ENCODE data around the gene WASHC2C.
"Not testable (repeated sequence)": the region's sequence is repeated elsewhere in the genome, so short reads cannot be mapped to it uniquely, and the experiment has no call there.

WASHC2C gene

DNA sequence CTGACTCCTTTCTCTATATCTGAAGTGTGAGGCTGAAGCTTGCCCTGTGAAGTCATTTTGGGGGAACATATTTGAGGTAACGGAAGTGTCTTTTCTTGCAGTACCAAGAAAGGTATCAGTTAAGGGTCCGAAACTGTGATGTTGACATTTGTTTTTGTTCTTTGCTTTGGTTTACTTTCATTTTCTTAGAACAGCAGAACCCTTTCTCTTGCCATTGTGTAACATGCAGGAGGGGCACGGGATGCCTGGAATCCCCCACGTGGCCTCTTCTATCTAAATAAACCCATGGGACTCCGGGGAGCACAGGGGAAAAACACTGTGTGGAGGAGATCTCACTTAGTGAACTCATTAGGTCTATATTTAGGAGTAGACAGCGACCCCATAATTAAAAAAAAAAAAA, 34.6 kb downstream of the WASHC2C start:
- DNase-seq (ENCODE audit: low read depth in 2 of 2) = not testable (repeated sequence)

DNA sequence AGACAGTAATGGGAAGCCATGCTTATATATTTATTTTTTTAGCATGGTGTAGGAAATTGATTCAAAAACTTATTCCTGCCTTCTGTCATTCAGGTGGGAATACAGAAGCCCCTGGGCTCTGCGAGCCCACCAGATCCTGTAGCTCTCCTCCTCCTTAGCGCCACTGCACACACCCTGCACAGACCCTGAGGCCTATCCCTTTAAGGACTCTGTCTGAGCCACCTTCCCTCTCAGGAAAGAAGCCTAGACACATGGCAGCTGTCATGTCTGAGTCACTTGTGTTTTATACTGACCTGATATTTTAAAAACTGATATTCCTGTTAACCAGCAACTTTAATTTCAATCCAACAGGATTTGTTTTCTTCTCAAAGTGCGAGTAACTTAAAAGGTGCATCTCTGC, 36.0 kb downstream of the WASHC2C start:
- not testable (repeated sequence) for DNase-seq (ENCODE audit: low read depth in 2 of 2)

DNA sequence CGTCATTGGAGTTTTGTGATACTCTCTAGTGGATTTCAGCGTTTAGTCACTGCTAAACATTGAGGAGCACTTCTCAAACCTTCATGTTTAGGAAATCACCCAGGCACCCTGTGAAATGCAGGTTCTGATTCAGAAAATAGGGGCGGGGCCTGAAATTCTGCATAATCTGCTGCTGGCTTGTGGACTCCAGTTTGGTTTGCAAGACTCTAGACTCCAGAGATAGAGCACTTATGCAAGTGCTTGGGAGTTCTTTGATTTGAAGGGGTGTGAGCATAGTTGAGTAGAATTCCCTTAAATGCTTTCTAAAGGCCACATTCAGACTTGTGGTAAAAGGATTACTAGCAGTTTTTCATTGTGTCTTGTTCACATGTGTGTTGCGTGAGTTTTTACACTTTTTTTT, 41.3 kb downstream of the WASHC2C start:
- not testable (repeated sequence) for DNase-seq (ENCODE audit: low read depth in 2 of 2)

DNA sequence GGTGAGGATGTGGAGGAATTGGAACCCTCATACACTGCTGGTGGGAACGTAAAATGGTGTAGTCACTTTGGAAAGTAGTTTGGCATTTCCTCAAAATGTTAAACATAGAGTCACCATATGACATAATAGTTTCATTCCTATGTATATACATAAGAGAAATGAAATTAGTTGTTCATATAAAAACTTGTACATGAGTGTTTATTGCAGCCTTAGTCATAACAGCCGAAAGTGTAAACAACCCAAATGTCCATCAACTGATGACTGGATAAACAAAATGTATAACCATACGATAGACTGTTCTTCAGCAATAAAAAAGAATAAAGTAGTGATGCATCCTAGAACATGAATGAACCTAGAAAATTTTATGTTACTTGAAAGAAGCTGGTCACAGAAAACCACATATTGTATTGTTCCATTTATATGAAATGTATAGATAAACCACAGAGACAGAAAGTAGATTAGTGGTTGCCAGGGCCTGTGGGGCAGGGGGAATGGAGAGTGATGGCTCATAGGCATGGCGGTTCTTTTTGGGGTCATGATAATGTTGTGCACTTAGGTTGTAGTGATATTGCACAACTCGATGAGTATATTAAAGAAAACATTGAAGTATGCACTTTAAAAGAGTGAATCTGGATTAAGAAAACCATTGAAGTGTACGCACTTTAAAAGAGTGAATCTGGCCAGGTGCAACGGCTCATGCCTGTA, 44.8 kb downstream of the WASHC2C start:
- not testable (repeated sequence) for DNase-seq (ENCODE audit: low read depth in 2 of 2)

DNA sequence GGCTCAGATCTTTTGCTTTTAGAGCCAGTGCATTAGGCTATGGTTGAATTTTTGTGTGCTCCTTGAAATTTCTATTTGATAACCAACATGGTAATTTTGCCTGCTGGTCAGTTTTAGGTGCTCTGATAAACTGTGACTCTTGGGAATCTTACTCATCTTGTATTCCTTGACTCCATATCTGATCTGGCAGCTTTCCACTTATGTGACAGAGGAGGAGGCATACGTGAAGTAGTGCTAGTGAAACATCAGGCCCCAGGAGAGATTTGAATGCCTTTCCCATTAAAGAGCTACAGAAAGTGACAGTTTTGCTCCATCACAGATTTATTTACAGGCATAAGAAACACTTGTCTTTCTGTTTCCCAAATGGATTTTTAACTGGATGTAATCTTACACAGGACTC, 59.2 kb downstream of the WASHC2C start:
- not testable (repeated sequence) for DNase-seq (ENCODE audit: low read depth in 2 of 2)

DNA sequence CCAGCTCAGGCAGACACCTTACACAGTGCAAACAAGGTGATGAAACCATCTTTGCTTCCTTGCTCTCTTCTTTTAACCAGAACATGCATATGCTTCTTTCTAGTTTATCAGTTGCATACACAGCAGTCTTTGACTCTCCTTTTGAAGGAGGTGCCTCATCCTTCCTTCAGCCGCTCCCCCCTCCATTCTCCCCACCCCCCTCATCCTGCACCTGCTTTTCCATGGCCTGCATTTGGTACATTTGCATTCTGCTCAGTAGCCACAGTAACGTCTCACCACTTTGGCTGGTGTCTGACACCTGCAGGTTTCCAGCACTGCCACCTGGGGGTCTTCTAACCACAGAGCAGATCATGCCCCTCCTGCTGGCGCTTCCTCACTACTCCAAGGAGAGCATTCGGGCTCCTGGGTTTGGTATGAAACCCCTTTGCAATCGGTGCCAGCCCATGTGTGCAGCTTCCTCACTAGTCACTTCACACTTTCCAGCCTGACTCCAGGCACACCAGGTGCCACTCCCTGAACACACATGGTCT, 60.2 kb downstream of the WASHC2C start:
- DNase-seq (ENCODE audit: low read depth in 2 of 2) = not testable (repeated sequence)

DNA sequence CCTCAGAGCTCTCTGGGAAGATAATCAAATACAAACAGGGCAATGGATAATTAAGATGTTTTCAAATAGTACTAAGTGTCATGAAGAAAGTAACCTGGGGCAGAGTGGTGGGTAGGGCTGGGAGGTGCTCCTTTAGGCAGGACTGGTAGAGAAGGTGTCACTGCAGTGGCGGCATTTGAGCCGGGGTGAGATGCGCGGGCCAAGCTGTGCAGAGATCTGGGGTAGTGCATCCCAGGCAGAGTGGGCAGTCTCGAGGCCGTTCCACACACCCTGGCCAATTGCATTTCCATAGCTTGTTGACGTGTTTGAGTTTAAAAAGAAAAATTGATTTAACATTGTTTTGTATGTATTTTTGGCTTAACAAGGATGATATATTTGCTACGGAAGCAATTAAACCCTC, 62.9 kb downstream of the WASHC2C start:
- DNase-seq (ENCODE audit: low read depth in 2 of 2) = not testable (repeated sequence)

DNA sequence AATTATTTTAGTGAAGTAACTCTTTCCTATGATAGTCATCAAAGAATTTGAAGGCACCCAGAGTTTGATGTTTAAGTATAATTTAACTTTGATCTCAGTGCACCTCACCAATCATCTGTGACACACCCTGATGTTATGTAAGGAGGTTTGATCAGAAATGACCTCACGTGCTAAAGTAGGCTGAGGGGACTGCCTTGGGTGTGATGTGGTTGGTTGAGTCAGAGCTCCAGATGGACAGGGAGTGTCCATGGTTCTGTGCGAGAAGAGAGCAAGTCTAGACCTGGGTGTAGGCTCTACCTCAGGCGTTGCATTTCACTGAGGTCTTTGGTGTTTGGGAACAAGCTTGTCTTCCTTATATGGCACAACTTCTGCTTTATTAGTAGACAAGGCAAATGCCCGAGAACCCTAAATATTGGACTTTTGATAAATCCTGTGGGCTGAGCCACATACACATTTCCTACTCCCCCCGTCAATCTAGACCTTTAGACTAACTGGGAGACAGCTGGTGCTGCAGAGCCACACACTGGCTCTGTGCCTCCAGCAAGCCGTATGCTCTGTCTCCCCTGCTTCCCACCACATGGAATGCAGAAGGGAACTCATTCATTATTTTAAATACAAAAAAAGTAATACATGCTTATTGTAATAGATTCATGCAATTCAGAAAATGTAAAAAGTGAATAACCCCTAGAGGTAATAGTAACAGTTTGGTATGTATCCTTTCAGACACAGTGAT, 63.8 kb downstream of the WASHC2C start:
- not testable (repeated sequence) for DNase-seq (ENCODE audit: low read depth in 2 of 2)

DNA sequence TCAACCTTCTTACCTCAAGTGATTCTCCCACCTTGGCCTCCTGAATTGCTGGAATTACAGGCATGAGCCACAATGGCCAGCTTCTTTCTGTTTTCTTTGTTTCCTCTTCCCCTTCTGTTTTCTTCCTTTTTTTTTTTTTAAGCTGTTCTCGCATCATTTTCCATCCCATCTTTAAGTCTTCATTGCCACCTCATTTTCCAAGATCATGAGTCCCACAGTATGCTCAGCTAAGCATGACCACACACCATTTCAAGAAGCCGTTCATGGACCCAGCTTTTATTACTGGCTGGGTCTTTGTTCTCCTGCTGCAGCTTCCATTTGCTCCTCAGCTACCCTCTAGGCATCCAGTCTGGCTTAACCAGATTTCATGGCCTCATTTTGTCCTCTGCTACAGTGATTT, 67.7 kb downstream of the WASHC2C start:
- not testable (repeated sequence) for DNase-seq (ENCODE audit: low read depth in 2 of 2)

DNA sequence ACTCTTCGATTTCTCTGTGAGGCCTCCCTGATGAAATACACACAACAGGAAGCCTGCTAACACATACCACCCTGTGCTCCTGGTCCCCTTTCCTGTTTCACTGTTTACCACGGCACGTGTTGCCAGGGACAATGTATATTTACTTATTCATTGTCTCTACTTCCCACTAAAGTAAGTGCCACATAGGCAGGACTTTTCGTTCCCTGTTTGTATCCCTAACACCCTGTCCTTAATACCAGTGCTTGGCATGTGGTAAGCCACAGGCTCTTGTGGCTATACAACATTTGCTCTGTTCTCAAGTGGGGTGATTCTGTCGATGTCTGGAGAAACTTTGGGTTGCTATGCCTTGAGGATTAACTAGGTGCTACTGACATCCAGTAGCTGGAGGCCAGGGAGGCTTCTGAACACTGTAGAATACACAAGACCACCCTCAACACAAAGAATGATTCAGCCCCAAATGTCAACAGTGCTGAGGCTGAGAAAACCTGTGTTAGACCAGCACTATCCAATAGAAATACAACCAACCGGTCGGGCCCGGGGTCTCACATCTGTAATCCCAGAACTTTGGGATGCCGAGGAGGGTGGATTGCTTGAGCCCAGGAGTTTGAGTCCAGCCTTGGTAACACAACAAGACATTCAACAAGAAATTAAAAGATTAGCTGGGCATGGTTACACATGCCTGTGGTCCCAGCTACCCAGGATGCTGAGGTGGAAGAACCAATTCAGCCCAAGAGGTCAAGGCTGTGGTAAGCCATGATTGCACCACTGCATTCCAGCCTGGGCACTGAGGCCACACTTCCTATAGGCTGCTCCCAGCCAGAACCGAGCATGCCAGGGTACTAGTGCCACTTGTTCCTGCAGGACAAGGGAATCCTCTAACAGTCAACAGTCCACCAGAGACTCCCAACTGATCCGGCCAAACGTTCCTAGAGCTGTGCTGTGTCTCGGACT, 76.3 kb downstream of the WASHC2C start:
- not testable (repeated sequence) for DNase-seq (ENCODE audit: low read depth in 2 of 2)

DNA sequence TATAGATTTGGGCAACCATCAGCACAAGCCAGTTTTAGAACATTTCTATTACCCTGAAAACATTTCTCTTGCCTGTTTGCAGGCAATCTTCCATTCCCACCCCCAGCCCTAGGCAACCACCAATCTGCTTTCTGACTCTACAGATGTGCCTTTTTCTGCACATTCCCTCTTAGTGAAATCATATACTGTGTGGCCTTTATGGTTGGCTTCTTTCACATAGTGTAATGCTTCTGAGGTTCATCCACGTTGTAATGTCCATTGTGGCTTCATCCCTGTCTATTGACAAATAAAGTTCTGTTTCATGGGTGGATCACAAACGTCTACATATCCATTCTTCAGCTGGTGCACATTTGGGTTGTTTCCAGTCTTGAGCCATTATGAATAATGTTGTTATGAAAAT, 77.9 kb downstream of the WASHC2C start:
- DNase-seq (ENCODE audit: low read depth in 2 of 2) = not testable (repeated sequence)

DNA sequence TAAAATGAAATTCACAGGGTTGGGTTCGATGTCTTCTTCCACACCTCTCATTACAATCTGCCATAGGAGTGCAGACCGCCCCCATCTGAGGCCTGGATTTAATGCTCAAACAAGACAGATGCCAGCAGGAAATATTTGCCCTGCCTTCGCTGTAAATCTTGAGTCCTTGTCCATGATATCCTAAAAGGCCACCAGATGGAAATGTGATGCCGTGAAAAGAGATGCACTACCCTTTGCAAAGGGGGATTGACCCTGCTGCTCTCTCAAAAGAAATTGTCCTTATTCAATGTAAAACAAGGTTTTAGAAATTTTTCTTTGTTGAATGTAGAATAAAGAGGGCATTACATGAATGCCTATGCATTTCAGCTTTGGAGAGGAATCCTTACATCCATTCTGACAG, 82.8 kb downstream of the WASHC2C start:
- DNase-seq (ENCODE audit: low read depth in 2 of 2) = no peak

DNA sequence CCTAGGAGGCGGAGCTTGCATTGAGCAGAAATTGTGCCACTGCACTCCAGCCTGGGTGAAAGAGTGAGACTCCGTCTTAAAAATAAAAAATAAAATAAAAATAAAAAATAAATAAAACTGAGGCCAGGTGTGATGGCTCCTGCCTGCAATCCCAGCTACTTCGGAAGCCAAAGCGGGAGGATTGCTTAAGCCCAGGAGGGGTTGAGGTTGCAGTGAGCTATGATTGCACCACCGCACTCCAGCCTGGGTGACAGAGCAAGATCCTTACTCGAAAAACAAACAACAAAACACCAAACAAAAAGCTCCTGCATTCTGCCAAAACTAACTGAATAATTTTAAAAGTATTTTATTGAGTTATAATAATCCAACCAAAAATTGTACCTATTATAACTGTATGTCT, 84.0 kb downstream of the WASHC2C start:
- DNase-seq (ENCODE audit: low read depth in 2 of 2) = no peak

DNA sequence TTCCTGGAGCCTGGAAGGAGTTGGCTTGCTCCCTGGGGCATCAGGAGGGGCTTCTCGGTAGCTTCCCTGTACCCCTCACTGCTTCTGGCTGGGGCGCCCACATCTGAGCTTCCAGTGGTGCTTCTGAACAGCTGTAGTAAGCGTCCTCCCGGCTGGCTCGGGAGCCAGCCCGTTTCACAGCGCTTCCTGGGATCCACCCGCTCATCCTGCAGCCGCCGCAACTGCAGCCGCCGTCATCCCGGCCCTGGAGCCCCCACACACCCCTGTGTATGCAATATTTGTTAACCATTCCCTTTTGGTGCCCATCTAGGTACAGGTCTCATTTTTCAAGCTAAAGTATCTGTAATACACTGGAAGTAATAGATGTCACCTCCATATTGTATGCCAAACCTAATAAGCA, 85.9 kb downstream of the WASHC2C start:
- DNase-seq (ENCODE audit: low read depth in 2 of 2) = not testable (repeated sequence)

DNA sequence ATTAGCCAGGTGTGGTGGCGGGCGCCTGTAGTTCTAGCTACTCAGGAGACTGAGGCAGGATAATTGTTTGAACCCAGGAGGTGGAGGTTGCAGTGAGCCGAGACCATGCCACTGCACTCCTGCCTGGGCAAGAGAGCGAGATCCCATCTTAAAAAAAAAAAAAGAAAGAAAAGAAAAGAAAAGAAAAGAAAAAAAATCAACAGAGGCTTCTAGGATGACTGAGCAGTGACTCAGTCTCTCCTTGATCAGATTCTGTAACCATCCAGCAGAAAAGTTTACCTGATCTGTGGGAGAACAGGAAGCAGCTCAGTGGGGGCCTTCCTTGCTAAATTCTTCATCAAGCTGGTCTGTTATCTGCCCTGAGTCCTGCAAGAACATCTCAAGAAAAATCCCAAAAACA, 87.1 kb downstream of the WASHC2C start:
- not testable (repeated sequence) for DNase-seq (ENCODE audit: low read depth in 2 of 2)

DNA sequence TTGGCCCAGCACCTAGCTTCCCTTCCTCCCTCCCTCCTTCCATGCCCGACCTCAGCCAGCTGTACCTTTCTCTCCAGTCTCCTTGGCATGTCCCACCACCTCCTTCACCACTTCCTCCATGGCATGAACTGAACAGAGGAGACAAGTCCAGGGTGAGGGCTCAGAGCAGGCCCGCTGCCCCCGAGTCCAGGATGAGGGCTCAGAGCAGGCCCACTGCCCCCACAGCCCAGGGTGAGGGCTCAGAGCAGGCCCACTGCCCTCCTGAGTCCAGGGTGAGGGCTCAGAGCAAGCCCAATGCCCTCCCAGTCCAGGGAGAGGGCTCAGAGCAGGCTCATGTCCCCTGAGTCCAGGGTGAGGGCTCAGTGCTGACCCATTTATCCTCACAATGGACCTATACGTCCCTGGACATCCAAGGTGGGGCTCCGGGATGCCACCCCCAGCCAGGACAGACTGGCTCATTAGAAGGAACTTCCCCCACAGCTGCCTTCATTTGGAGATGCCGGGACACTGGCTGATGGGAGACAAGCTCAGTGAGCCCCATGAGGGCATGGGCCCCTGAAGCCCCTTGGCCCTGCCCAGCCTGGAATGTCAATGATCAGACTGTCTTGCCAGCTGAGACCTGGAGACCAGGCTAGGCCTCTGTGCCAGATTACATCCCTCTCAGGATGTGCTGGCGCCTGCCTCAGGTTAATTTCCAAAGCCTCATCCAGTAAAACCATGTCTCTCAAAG, 90.2 kb downstream of the WASHC2C start:
- DNase-seq (ENCODE audit: low read depth in 2 of 2) = no peak

DNA sequence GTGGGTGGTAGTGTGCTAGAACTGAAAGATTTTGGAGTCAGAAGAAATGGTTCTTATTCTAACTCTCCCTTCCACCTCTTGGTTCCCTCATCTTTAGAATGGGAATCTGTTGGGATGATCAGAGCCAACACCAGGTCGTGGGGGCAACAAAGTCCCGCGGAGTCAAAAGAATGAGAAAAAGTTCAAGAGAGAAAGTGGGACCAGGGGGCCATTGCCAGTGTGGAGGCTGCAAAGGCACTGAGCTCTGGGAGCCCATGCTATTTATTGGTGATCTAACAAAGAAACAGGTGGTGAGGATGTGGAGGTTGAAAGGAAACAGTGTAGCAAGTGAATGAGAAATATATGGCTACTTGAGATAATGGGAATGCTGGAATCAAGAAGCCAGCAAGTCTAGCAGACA, 90.8 kb downstream of the WASHC2C start:
- DNase-seq (ENCODE audit: low read depth in 2 of 2) = no peak

DNA sequence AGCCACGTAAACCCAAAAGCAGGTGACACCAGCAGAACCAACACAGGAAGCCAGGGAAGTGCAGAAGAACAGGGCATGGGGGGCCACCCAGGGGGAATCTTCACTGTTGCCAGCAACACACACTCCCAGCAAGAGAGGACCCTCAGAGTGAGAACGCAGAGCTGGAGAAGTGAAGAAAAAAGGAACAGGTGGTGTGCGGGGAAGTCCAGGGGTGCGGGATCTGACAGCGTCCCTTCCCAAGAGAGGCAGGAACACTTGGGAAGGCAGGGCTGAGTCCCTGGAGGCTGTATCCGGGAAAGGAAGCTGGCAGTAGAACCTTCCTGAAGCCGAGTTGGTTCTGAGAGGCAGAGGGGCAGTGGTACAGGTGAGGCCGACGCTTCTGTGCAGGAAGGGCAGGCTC, 92.5 kb downstream of the WASHC2C start:
- DNase-seq (ENCODE audit: low read depth in 2 of 2) = no peak

DNA sequence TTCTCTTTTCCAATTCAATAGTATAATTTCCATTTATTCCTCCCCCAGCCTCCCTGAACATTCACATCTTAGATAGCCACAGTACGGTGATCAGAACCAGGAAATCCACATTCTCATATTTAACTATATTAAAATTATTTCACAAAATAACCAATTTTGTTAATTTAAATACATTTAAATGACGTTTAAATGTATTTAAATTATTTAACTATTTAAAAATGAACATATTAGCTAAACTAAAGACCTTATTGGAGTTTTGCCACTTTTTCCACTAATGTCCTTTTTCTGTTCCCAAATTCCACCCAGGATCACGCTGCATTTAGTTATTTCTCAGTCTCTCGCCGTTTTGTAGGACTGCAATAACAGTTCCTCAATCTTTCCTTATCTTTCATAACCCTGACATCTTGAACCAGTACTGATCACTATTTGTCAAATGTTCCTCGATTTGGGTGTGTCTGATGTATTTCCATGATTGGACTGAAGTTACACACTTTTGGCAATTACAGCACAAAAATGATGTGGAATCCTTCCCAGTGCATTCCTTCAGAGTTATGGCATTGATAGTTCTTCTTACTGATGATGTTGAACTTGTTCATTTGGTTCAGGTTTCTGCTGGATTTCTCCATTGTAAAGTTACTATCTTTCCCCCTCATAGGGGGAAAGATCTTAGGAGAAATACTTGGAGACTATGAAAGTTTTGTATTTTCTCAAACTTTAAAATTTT, 93.2 kb downstream of the WASHC2C start:
- DNase-seq (ENCODE audit: low read depth in 2 of 2) = not testable (repeated sequence)

DNA sequence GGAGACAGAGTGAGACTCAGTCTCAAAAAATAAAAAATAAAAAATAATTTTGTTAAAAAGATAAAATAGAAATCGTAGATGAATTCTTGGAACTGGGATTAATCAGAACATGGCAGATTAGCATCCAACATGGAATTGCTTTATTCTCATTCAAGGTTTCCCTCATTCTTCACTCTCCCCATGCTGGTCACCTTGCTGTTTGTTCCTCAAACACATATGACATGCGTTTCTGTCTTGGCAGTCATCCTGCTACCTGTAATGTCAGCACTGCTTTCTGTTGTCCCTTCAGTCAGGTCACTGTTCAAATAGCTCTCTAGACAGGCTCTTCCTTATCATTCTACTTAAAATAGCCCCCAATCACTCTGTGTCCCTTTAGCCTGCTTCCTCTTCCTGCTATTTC, 95.9 kb downstream of the WASHC2C start:
- DNase-seq (ENCODE audit: low read depth in 2 of 2) = not testable (repeated sequence)

Measured in stimulated activated CD8-positive, alpha-beta memory T cell treated with anti-CD3 and anti-CD28 coated beads, Interleukin-2, amount 100 ng/mL, for 48 hours (primary cell).